ENCODE results near the gene USP40.
"Not testable (repeated sequence)": the region's sequence is repeated elsewhere in the genome, so short reads cannot be mapped to it uniquely, and the experiment has no call there.

The USP40 gene, protein sequence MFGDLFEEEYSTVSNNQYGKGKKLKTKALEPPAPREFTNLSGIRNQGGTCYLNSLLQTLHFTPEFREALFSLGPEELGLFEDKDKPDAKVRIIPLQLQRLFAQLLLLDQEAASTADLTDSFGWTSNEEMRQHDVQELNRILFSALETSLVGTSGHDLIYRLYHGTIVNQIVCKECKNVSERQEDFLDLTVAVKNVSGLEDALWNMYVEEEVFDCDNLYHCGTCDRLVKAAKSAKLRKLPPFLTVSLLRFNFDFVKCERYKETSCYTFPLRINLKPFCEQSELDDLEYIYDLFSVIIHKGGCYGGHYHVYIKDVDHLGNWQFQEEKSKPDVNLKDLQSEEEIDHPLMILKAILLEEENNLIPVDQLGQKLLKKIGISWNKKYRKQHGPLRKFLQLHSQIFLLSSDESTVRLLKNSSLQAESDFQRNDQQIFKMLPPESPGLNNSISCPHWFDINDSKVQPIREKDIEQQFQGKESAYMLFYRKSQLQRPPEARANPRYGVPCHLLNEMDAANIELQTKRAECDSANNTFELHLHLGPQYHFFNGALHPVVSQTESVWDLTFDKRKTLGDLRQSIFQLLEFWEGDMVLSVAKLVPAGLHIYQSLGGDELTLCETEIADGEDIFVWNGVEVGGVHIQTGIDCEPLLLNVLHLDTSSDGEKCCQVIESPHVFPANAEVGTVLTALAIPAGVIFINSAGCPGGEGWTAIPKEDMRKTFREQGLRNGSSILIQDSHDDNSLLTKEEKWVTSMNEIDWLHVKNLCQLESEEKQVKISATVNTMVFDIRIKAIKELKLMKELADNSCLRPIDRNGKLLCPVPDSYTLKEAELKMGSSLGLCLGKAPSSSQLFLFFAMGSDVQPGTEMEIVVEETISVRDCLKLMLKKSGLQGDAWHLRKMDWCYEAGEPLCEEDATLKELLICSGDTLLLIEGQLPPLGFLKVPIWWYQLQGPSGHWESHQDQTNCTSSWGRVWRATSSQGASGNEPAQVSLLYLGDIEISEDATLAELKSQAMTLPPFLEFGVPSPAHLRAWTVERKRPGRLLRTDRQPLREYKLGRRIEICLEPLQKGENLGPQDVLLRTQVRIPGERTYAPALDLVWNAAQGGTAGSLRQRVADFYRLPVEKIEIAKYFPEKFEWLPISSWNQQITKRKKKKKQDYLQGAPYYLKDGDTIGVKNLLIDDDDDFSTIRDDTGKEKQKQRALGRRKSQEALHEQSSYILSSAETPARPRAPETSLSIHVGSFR

GRCh38 chr2:233566141-233566956 lies at the start of gene USP40:
Gene USP40 (minus strand): TSS chr2:233566782. CDS start chr2:233565554, 1,228 bp downstream.
- peak; percentile 82 for DNase-seq

GRCh38 chr2:233611284-233611683 lies 44.7 kb upstream of the USP40 start:
- no peak for DNase-seq

DNA sequence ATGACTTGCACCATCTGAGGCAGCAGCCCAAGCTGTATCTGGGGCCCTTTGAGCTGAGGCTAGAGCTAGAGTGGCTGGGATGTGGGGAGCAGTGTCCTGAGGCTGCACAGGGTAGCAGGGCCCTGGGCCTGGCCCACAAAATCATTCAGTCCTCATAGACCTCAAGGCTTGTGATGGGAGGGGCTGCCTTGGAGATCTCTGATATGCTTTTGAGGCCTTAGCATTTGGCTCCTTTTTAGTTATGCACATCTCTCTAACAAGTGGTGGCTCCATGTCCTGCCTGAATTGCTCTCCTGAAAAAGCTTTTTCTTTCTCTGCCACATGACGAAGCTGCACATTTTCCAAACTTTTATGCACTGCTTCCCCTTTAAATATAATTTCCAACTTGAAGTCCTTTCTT lies 39.1 kb upstream of the USP40 start:
- DNase-seq, result no peak

- DNase-seq, result no peak
Observed at GRCh38 chr2:233604826-233605225, 38.2 kb upstream of the USP40 start.

GRCh38 chr2:233603520-233603919 lies 36.9 kb upstream of the USP40 start:
- DNase-seq, result no peak

GRCh38 chr2:233602076-233602475 lies 35.5 kb upstream of the USP40 start:
- DNase-seq, result no peak

DNA sequence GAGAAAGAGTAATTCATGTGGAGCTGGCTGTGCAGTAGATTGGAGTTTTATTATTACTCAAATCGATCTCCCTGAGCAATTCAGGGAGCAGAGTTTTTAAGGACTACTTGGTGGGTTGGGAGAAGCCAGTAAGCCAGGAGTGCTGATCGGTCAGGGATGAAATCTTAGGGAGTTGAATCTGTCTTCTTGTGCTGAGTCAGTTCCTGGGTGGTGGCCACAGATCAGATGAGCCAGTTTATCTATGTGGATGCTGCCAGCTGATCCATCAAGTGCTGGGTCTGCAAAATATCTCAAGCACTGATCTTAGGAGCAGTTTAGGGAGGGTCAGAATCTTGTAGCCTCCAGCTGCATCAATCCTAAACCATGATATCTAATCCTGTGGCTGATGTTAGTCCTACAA lies 33.8 kb upstream of the USP40 start:
- DNase-seq, result no peak

DNA sequence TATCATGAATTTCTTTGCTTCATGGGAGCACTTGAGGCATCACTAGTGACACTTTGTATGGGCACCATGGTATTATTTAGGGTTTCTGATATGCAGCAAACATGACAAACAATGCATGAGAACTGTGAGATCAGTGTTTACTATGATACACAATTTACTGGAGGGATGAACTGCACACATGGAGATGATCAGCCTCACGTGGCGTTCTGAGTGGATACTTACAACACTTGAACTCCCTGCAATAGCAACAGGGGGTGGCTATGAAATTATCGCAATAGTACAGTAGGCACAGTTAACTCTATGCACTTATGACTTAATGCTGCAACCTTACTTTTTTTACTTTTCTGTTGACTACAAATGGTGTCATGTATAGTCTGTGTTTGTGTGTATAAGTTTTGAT lies 32.4 kb upstream of the USP40 start:
- no peak for DNase-seq

DNA sequence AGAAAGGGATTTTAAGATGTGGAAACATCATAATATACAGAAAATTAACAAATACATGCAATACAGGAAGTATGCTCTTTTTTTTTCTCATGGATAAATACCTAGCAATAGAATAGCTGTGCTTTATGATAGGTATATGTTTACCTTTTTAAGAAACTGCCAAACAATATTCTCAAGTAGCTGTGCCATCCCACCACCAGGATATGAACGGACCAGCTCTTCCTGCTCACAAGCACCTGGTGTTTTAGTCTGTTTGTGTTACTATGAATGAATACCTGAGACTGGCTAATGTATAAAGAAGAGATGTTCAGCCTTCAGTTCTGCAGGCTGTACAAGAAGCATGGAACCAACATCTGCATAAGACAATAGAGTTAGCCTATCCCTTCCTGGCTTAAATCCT lies 30.9 kb upstream of the USP40 start:
- no peak for DNase-seq

DNA sequence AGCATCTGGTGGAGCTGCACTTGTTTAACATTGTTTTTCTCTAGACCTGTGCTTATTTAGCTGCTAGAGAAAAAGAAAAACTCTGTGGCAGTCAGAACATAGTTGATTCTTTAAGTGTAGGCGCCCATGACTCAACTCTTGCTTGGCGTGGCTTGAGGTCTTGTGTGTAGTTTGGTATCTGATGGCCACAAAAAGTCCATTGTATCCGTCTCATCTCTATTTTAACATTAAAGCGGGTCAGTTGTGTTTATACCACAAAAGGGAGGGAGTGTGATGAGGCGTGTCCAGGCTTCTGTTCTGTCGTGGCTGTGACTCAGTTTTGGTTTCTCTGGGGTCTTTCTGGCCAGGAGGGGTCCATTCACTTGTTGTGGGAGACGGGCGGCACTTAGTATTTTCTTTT lies 26.6 kb upstream of the USP40 start:
- no peak for DNase-seq

DNA sequence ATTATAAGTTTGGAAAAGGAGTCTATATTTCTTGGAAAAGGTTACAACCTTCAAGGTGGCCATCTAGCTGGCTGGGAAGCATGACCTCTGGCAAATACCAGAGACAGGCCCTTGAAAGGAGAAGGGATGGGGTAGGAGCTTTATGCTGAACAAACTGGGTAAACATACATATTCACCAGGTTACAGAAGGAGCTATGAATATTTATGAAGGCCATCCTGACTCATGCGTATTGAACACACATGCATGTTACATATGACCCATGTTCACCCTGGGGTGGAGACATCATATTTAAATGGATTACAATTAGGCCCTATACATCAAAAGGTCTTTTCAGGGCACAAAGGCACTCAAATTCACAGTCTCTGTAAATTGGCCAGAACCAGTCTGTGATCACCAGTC lies 26.1 kb upstream of the USP40 start:
- DNase-seq, result not testable (repeated sequence)

- no peak for DNase-seq
Observed at GRCh38 chr2:233588400-233588799, 21.8 kb upstream of the USP40 start.

DNA sequence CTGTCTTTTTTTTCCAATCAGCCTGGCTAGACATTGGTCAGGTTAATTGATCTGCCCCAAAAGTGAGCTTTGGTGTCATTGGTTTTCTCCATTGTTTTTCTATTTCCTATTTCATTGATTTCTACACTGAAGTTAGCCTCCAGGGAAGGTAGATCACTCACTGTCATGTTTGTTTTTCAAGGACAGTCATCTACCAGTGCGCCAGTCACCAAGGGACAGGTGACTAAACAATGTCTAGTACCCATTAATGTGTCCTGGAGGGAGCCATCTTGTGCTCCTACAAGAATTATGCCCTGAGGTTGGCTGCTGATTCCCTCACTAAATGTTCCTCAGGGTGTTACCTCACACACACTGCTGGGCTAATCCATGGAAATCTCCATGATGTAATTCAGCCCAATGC lies 17.6 kb upstream of the USP40 start:
- DNase-seq, result no peak

DNA sequence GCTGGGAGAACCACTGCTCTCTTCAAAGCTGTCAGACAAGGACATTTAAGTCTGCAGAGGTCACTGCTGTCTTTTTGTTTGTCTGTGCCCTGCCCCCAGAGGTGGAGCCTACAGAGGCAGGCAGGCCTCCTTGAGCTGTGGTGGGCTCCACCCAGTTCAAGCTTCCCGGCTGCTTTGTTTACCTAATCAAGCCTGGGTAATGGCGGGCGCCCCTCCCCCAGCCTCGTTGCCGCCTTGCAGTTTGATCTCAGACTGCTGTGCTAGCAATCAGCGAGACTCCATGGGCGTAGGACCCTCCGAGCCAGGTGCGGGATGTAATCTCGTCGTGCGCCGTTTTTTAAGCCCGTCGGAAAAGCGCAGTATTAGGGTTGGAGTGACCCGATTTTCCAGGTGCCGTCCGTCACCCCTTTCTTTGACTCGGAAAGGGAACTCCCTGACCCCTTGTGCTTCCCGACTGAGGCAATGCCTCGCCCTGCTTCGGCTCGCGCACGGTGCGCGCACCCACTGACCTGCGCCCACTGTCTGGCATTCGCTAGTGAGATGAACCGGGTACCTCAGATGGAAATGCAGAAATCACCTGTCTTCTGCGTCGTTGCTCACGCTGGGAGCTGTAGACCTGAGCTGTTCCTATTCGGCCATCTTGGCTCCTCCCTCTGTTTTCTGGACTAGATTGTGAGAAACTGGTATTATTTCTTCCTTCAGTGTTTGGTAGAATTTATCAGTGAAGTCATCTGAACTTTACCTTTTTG lies 16.8 kb upstream of the USP40 start:
- DNase-seq, result not testable (repeated sequence)

DNA sequence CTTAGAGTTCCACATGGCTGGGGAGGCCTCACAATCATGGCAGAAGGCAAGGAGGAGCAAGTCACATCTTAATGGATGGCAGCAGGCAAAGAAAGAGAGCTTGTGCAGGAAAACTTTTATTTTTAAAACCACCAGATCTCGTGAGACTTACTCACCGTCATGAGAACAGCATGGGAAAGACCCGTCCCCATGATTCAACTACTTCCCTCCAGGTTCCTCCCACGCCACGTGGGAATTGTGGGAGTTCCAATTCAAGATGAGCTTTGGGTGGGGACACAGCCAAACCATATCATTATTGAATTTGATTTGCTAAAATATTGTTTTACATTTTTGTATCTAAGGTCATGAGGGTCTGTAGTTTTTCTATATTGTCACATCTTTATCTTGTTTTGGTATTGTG lies 10.8 kb upstream of the USP40 start:
- not testable (repeated sequence) for DNase-seq

GRCh38 chr2:233572468-233572867 lies 5.9 kb upstream of the USP40 start:
- no peak for DNase-seq

DNA sequence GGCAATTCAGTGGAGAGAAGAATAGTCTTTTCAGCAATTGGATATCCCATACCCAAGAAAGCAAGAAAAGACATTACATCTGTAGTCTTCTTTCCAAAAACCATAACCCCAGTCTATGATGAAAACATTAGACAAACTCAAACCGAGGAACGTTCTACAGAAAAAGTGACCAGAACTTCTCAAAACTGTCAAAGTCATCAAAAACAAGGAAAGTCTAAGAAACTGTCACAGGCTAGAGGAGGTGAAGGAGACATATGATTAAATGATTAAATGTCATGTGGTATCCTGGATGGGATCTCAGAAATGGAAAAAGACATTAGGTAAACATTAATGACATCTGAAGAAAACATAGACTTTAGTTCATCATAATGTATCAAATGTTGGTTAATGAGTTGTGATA lies 4.9 kb upstream of the USP40 start:
- DNase-seq, result no peak

- DNase-seq, result no peak
Observed at GRCh38 chr2:233571001-233571400, 4.4 kb upstream of the USP40 start.

GRCh38 chr2:233565685-233566140 lies 869 bp downstream of the USP40 start:
- no peak for DNase-seq

DNA sequence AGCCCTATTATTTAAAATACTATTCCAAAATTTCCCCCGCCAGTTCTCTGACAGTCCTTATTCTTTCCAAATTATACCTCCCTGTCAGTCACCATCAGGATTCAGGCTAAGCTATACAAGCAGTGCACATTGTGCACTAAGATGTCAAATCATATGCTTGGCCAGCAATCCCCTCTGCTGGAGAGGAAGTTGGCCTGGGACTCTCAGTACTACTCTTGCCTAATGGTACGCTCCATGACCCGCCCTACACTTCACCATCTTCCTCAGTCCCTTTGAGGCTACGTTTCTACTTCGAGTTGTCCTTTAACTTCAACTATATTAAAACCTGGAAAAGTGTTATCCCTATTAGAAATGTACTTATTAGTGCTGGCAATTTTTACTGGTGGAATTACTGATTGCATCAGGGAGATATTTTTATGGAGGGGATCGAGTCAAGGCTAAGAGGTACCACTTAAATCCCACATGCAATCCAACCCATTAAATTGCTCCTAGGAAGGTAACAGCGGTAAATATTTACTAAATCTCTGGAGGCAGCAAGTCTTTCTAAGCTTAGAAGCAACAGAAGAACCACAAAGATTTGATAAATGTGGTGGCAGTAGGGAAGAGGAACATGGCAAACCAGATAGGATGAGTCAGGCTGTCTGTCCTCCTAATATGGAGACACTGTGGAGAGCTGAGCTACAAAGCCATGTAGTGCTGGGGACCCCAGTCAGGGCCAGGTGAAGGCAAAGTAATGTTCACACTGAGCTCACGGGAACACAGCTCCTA lies 2.7 kb downstream of the USP40 start:
- no peak for DNase-seq

All from NCI-H1417 treated with DMSO at 0.1 percent for 48 hours (cell line).